Heart left ventricle (tissue), 16 donors: ENCODE measurements around the gene RRAGB. TPM values are rescaled to one million over a fixed set of nuclear protein-coding genes. Genes with fewer than 3 reads are reported as not detected.
"Not testable (repeated sequence)": the region's sequence is repeated elsewhere in the genome, so short reads cannot be mapped to it uniquely, and the experiment has no call there.

Experiments used
- ATAC-seq, 4 donors: fragments of 200-7000 bp; cut with Tn5 transposase; one replicate each; pipeline ENCODE4 v1.9.1; 2020 to 2022; ENCODE audit warnings: moderate library complexity in 4 of 4, mild to moderate bottlenecking in 3 of 4, moderate number of reproducible peaks in 1 of 4
- DNase-seq, 5 donors: peaks; one replicate each; pipeline ENCODE4 v3.0.0-alpha.2; 2020
- H3K27ac ChIP-seq, 12 donors: fragments of 200-600 bp; sonication (generic) in 4 of 12; one replicate each; pipeline versions ENCODE4 v1.5.0 to v1.8.0; 2016 to 2022; ENCODE audit warnings: mild to moderate bottlenecking in 2 of 12
- H3K27me3 ChIP-seq, 9 donors: fragments of 200-600 bp; sonication (generic) in 2 of 9; one replicate each; pipeline versions ENCODE4 v1.5.1 to v1.8.0; 2016 to 2022; ENCODE audit warnings: mild to moderate bottlenecking in 3 of 9
- H3K36me3 ChIP-seq, 9 donors: fragments of 200-600 bp; sonication (generic) in 2 of 9; one replicate each; pipeline versions ENCODE4 v1.5.0 to v1.8.0; 2018 to 2022; ENCODE audit warnings: mild to moderate bottlenecking in 2 of 9
- H3K4me1 ChIP-seq, 12 donors: fragments of 200-600 bp; sonication (generic) in 4 of 12; one replicate each; pipeline versions ENCODE4 v1.5.0 to v1.8.0; 2016 to 2022; ENCODE audit warnings: mild to moderate bottlenecking in 3 of 12
- H3K4me3 ChIP-seq, 12 donors: fragments of 200-600 bp; sonication (generic) in 4 of 12; one replicate each; pipeline versions ENCODE4 v1.5.0 to v1.8.0; 2017 to 2022; ENCODE audit warnings: mild to moderate bottlenecking in 9 of 12, moderate library complexity in 4 of 12
- H3K9me3 ChIP-seq, 12 donors: fragments of 200-600 bp; sonication (generic) in 4 of 12; one replicate each; pipeline versions ENCODE4 v1.5.0 to v1.8.0; 2016 to 2022; ENCODE audit warnings: mild to moderate bottlenecking in 1 of 12
- CTCF ChIP-seq, 12 donors: fragments of 200-600 bp; sonication (generic) in 4 of 12; IDR thresholded peaks; one replicate each; pipeline versions ENCODE4 v1.5.0 to v1.8.0; 2018 to 2022; ENCODE audit warnings: antibody characterized with exemption in 12 of 12, mild to moderate bottlenecking in 5 of 12
- POLR2A ChIP-seq, 2 donors: fragments of 450-650 bp; IDR thresholded peaks; one replicate each; pipeline ENCODE4 v1.6.1; 2017; ENCODE audit warnings: antibody characterized with exemption in 2 of 2, mild to moderate bottlenecking in 2 of 2, moderate library complexity in 2 of 2
- WGBS, 4 donors: extraction: QIAGEN DNeasy Blood & Tissue Kit in 2 of 4; methylation state at CpG; one replicate each; pipeline versions ENCODE4 v1.1.5 to v1.1.7; 2013 to 2018; 5-methylcytosine and 5-hydroxymethylcytosine counted together
- intact Hi-C, 10 donors: fragments of 100-400 bp; cut with DNase I; formaldehyde crosslinking; loops; one replicate each; pipeline versions ENCODE4 v1.11.1 to v1.14.2; 2022
- polyA plus RNA-seq, 2 donors: library from polyadenylated mRNA; stranded (reverse); fragments of 200-250 nt; gene quantifications; one replicate each; pipeline ENCODE4 v1.2.3, GENCODE V29; 2013
- total RNA-seq, 9 donors: library from RNA; depleted of rRNA in 2 of 9; stranded (reverse); fragments of >200 nt in 2 of 9; fragmentation: NEBNext Ultra II Directional in 3 of 9; extraction: Animal tissue kit (Norgen Biotek cat#: 25700) in 3 of 9; gene quantifications; one replicate each; pipeline versions ENCODE4 v1.1.0 to v1.2.4, GENCODE V29; 2016 to 2023
- donor health status: ischemic (EF 13 %, LVEDD 7.1; RV severe dilation, severe dysfunction).
- donor health status: healthy with polysubstance abuse.
- donor health status: DM: no; HTN: yes; CAD: no.
- donor health status: DM: no; HTN: no; CAD: no.
- donor health status: ischemic (EF 25% LVEDD 6.9; RV normal size, moderate dysfunction).
- donor health status: ischemic (EF 25% LVEDD 5.7; RV mildly dilated, moderate dysfunction).
- donor health status: healthy.
- donor health status: DM: yes; HTN: yes; CAD: no.
- donor health status: ischemic (EF 35%, LVEDD 5.7; RV mildly dilated, moderate dysfunction).
- donor health status: nonischemic (EF 11% LVEDD 7.7; RV severe dilation, severe dysfunction).
- donor health status: DM: yes; HTN: yes; CAD: no.
- donor health status: PGD.
- donor health status: ischemic (EF 29% LVEDD 5.4; RV normal size, mild dysfunction).
- donor health status: nonischemic (EF 23%, LVEDD 6.1; RV moderate dilation, normal function).

Gene RRAGB
- total and polyA plus RNA-seq, 11 donors: 8.1 to 16.1 (median 11.5) TPM

- intact Hi-C loops: no loop called here
- DNase-seq: no peak
- TF ChIP-seq CTCF (IDR thresholded peaks at IDR 0.05) (no peak), POLR2A (IDR thresholded peaks at IDR 0.05) (no peak)
- no peak overlapping the region for H3K4me3 ChIP-seq
- no peaks in the 10 kb centered on the region for H3K4me1 ChIP-seq
- H3K9me3 ChIP-seq: peaks cover 0 to 4% (median 0%) of the 10 kb centered on the region in 12 donors
- no peak overlapping the region for H3K27ac ChIP-seq
- H3K36me3 ChIP-seq: peaks cover 0 to 58% (median 45%) of the 10 kb centered on the region in 9 donors
- H3K27me3 ChIP-seq: no peaks in the 10 kb centered on the region
- WGBS, 4 donors: 74 to 100% (median 91%) methylated on average over 1 of the region's 1 CpG
- no peak for ATAC-seq
These were observed 41.9 kb downstream of the RRAGB start for GRCh38 chrX:55759478-55759877.

GRCh38 chrX:55767100-55767499 is 49.6 kb downstream of the RRAGB start:
- peaks cover 0 to 8% (median 0%) of the 10 kb centered on the region in 12 donors for H3K9me3 ChIP-seq
- no peaks in the 10 kb centered on the region for H3K4me1 ChIP-seq
- no peak overlapping the region for H3K4me3 ChIP-seq
- no peak for ATAC-seq
- intact Hi-C loops: no loop called here
- 47 to 90% (median 63%) methylated on average over 1 of the region's 1 CpG for WGBS, 4 donors
- DNase-seq: no peak
- no peak for TF ChIP-seq POLR2A (IDR thresholded peaks at IDR 0.05)
- no peak for TF ChIP-seq CTCF (IDR thresholded peaks at IDR 0.05)
- peaks cover 0 to 2% (median 0%) of the 10 kb centered on the region in 9 donors for H3K36me3 ChIP-seq
- no peak overlapping the region for H3K27ac ChIP-seq
- H3K27me3 ChIP-seq: peaks cover 0 to 4% (median 0%) of the 10 kb centered on the region in 9 donors

GRCh38 chrX:55774419-55774818 is 56.9 kb downstream of the RRAGB start:
- WGBS, 4 donors: 51 to 63% (median 59%) methylated on average over 6 of the region's 6 CpGs
- DNase-seq, H3K4me3 ChIP-seq, H3K9me3 ChIP-seq, H3K27me3 ChIP-seq, H3K4me1 ChIP-seq, intact Hi-C loops, ATAC-seq, H3K27ac ChIP-seq, H3K36me3 ChIP-seq: not testable (repeated sequence)

GRCh38 chrX:55777596-55777995 is 60.0 kb downstream of the RRAGB start:
- intact Hi-C loops: no loop called here
- 84 to 98% (median 92%) methylated on average over 2 of the region's 2 CpGs for WGBS, 4 donors
- Histone ChIP-seq H3K36me3 (peaks cover 0 to 6% (median 0%) of the 10 kb centered on the region in 9 donors), H3K27me3 (no peaks in the 10 kb centered on the region), H3K4me1 (no peaks in the 10 kb centered on the region), H3K9me3 (no peaks in the 10 kb centered on the region), H3K4me3 (no peak overlapping the region), H3K27ac (no peak overlapping the region)
- DNase-seq (no peak), ATAC-seq (no peak)
- TF ChIP-seq CTCF (IDR thresholded peaks at IDR 0.05) (no peak), POLR2A (IDR thresholded peaks at IDR 0.05) (no peak)

- no peaks in the 10 kb centered on the region for H3K27me3 ChIP-seq
- no peak for TF ChIP-seq POLR2A (IDR thresholded peaks at IDR 0.05)
- no peak for TF ChIP-seq CTCF (IDR thresholded peaks at IDR 0.05)
- no peaks in the 10 kb centered on the region for H3K9me3 ChIP-seq
- H3K4me1 ChIP-seq: no peaks in the 10 kb centered on the region
- intact Hi-C loops: no loop called here
- ATAC-seq: no peak
- H3K4me3 ChIP-seq: no peak overlapping the region
- no peak overlapping the region for H3K27ac ChIP-seq
- H3K36me3 ChIP-seq: peaks cover 0 to 6% (median 0%) of the 10 kb centered on the region in 9 donors
- DNase-seq: no peak
These were observed 60.8 kb downstream of the RRAGB start for GRCh38 chrX:55778322-55778721.
